GM10266 (cell line): ENCODE data around the gene IFIT1B.

Experiments used
- DNase-seq: peaks from one replicate; pipeline ENCODE4 v3.0.0; 2012; ENCODE audit errors: extremely low spot score
- TF ChIP-seq, protein P1 (sequence below): IDR thresholded peaks from 2 replicates; pipeline ENCODE4 v1.5.1; 2012; ENCODE audit warnings: mild to moderate bottlenecking, low read depth; ENCODE audit not compliant: control insufficient read depth, insufficient read depth; ENCODE audit errors: missing control alignments

The IFIT1B gene

GRCh38 chr10:89336241-89336640 lies 41.6 kb upstream of the IFIT1B start:
- TF ChIP-seq, protein P1, sequence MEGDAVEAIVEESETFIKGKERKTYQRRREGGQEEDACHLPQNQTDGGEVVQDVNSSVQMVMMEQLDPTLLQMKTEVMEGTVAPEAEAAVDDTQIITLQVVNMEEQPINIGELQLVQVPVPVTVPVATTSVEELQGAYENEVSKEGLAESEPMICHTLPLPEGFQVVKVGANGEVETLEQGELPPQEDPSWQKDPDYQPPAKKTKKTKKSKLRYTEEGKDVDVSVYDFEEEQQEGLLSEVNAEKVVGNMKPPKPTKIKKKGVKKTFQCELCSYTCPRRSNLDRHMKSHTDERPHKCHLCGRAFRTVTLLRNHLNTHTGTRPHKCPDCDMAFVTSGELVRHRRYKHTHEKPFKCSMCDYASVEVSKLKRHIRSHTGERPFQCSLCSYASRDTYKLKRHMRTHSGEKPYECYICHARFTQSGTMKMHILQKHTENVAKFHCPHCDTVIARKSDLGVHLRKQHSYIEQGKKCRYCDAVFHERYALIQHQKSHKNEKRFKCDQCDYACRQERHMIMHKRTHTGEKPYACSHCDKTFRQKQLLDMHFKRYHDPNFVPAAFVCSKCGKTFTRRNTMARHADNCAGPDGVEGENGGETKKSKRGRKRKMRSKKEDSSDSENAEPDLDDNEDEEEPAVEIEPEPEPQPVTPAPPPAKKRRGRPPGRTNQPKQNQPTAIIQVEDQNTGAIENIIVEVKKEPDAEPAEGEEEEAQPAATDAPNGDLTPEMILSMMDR, result no peak
- DNase-seq, result no peak

GRCh38 chr10:89337484-89337883 lies 40.4 kb upstream of the IFIT1B start:
- TF ChIP-seq, protein P1, result no peak
- no peak for DNase-seq

DNA sequence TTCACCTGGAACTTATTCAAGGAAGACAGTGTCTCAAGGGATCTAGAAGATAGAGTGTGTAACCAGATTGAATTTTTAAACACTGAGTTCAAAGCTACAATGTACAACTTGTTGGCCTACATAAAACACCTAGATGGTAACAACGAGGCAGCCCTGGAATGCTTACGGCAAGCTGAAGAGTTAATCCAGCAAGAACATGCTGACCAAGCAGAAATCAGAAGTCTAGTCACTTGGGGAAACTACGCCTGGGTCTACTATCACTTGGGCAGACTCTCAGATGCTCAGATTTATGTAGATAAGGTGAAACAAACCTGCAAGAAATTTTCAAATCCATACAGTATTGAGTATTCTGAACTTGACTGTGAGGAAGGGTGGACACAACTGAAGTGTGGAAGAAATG lies 39.1 kb upstream of the IFIT1B start:
- DNase-seq, result no peak
- TF ChIP-seq, protein P1, result no peak

- DNase-seq, result no peak
- TF ChIP-seq, protein P1, result no peak
Measured at GRCh38 chr10:89339875-89340274, 38.0 kb upstream of the IFIT1B start.

- DNase-seq, result no peak
- TF ChIP-seq, protein P1, result no peak
Measured at GRCh38 chr10:89341649-89342048, 36.2 kb upstream of the IFIT1B start.

- TF ChIP-seq, protein P1, result no peak
- DNase-seq, result no peak
Measured at GRCh38 chr10:89342206-89342958, 35.5 kb upstream of the IFIT1B start.

- TF ChIP-seq, protein P1, result no peak
- no peak for DNase-seq
Measured at GRCh38 chr10:89343089-89343767, 34.6 kb upstream of the IFIT1B start.
